ENCODE data around the gene FLT3. TPM values are rescaled to one million over a fixed set of nuclear protein-coding genes. Genes with fewer than 3 reads are reported as not detected.

FLT3 gene
- total RNA-seq, 4 donors from 2014 or later: 0.57 to 4.1 (median 1.9) TPM

DNA sequence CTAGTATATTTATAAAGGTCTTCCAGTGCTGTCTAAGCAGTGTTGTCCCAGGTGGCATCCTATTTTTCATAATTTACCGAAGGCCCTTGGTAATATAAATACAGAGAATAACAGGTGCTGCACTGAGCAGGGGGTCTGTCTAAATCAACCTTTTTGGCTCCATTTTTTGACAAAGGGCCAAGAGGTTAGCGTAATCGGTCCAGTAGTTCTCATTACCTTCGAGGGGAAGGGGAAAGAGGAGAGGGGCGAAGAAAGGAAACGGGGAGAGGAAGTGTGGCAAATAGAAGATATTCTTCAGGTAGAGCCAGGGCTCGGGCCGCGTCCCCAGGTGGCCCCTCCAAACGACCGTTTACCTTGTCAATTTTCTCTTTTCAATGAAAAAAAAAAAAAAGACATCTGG lies 37.2 kb upstream of the FLT3 start:
- TF ChIP-seq, protein P1, sequence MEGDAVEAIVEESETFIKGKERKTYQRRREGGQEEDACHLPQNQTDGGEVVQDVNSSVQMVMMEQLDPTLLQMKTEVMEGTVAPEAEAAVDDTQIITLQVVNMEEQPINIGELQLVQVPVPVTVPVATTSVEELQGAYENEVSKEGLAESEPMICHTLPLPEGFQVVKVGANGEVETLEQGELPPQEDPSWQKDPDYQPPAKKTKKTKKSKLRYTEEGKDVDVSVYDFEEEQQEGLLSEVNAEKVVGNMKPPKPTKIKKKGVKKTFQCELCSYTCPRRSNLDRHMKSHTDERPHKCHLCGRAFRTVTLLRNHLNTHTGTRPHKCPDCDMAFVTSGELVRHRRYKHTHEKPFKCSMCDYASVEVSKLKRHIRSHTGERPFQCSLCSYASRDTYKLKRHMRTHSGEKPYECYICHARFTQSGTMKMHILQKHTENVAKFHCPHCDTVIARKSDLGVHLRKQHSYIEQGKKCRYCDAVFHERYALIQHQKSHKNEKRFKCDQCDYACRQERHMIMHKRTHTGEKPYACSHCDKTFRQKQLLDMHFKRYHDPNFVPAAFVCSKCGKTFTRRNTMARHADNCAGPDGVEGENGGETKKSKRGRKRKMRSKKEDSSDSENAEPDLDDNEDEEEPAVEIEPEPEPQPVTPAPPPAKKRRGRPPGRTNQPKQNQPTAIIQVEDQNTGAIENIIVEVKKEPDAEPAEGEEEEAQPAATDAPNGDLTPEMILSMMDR (IDR thresholded peaks at IDR 0.05; ENCODE audit: low read depth): no peak

DNA sequence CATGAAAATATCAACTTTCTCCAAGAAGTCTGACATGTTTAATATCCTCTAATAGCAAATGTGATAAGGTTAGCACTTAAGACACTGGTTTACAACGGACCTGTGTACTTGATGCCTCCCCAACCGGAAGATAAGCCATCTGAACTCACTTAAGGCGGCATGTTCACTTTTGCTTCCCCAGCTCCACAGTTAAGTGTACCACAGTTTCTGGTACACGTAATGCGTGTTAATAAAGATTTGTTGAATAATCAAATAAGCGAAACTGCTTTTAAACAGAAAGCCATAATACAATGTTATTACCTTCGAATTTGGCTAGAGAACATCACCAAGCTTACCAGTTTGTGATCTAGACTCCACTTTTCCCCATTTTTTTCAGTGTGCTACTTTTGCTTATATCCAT lies 36.5 kb upstream of the FLT3 start:
- TF ChIP-seq, protein P1 (IDR thresholded peaks at IDR 0.05; ENCODE audit: low read depth): no peak

DNA sequence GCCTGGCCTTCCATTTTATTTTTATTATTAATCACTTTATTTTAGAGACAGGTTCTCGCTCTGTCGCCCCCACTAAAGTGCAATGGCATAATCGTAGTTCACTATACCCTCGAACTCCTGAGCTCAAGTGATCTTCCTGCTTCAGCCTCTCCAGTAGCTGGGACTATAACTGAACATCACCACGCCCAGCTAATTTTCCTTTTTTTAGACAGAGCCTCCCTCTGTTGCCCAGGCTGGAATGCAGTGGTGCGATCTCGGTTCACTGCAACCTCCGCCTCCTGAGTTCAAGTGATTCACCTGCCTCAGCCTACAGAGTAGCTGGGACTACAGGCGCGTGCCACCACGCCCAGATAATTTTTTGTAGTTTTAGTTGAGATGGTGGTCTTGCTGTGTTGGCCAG lies 31.3 kb upstream of the FLT3 start:
- TF ChIP-seq, protein P1 (IDR thresholded peaks at IDR 0.05; ENCODE audit: low read depth): no peak

DNA sequence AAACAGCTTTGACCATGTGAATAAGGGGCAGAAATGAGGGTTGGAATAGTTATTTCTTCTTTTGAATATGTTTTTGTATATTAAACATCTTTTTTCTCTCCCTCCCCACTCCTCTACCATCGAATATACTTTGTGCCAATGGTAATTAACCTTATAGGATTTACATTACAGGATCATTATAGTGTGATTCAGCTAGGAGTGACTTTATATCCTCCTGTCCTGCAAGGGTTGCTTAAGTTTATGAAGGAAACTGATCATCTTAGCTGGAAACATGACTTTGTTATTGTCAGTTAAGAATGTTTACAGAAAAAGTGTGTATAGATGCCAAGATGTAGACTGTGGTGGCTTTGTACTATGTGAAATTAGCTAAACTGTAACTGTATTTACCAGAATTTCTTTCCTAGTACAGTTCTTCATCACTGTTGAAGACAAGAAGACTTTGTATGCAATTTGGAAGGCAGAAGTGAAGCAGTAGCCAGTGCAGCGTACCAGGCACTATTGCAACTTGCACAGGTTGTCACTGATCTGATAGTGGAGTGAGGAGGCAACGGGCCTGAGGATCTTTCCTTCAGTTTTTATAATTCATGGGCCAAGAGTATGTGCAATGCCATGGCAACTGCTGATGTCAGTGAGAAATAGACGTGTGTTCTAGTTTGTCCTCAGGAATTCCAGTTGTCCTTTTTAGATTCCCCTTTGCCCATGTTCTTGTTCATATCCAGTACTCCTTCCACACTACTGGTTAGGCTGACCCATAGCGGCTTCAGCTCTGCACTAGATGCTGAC lies 29.7 kb upstream of the FLT3 start:
- TF ChIP-seq, protein P1 (IDR thresholded peaks at IDR 0.05; ENCODE audit: low read depth): no peak

DNA sequence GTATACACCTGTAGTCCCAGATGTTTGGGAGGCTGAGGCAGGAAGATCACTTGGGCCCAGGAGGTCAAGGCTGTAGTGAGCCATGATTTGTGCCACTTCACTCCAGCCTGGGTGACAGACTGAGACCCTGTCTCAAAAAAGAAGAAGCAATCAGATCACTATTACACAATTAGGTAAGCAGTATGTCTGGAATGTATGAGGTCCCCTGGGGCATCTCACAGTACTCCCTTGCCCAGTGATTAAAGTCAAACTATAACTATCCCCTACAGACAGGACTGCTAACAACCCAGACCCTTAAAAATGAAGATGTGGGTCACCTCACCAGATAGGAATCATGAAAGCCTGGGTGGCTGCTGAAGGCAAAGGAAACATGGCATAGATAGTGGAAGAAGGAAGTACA lies 28.6 kb upstream of the FLT3 start:
- TF ChIP-seq, protein P1 (IDR thresholded peaks at IDR 0.05; ENCODE audit: low read depth): no peak

DNA sequence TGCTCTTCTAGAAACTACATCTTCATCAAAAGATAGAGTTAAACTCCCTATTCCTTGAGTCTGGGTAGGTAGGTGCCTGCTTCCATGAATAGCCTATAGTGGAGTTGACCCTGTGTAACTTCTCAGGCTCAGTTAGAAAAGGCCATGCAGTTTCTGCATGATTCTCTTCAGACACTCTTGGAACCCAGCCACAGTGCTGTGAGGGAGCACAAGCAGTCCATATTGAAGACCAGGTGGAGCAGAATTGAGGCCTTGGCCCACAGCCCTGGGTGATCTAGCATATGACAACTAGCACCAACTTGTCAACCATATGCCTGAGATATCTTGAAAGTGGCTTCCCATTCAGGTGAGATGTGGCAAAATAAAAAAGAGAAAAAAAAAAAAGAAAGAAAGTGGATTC lies 27.7 kb upstream of the FLT3 start:
- TF ChIP-seq, protein P1 (IDR thresholded peaks at IDR 0.05; ENCODE audit: low read depth): no peak

DNA sequence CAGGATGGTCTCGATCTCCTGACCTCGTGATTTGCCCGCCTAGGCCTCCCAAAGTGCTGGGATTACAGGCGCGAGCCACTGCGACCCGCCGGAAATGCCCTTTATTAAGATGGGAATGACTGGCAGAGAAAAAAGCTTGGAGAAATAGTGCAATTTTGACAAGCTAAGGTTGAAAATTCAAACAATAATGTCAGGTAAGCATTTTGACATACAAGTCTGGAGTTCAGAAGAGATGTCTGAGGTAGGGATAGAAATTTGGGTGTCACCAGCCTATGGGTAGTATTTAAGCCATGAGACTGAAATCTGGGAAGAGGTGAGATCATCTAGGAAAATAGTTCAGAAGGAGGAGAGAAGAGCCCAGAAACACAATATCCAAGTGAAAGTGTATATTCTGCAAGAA lies 20.8 kb upstream of the FLT3 start:
- TF ChIP-seq, protein P1 (IDR thresholded peaks at IDR 0.05; ENCODE audit: low read depth): no peak
